Tibial nerve (tissue), 3 donors: ENCODE results near the gene OPCML.

Experiments
- POLR2A ChIP-seq, 2 donors: fragments of 450-650 bp; IDR thresholded peaks; one replicate each; pipeline ENCODE4 v1.6.1; 2017; ENCODE audit warnings: antibody characterized with exemption in 2 of 2, mild to moderate bottlenecking in 2 of 2, moderate library complexity in 2 of 2
- TF ChIP-seq, protein P1 (sequence below), 5 experiments: fragments of 200-600 bp in 3 of 5; fragments of 450-650 bp in 2 of 5; sonication (generic) in 3 of 5; IDR thresholded peaks; one replicate each; pipeline ENCODE4 v1.5.1; 2016 to 2019; ENCODE audit warnings: antibody characterized with exemption in 5 of 5, mild to moderate bottlenecking in 3 of 5, moderate library complexity in 2 of 5

DNA sequence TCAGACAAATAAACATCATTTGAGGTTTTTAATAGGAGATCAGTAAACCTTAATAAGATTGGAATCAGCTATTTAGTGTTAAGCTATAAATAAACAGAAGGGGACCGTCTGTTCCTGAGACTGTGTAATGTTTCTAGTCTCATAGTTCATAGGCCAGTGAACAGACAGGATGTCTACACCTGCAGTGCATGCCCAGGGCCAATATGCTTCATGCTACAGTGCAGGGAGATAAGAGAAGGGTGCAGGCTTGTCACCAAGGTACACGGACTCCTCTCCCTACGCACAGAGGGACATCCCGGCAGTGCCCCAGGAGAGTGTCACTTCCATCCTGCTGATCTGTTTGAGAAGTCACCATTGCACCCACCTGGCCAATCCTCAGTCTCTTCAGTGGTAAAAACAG is 148.6 kb downstream of the OPCML start:
- TF ChIP-seq, protein P1, sequence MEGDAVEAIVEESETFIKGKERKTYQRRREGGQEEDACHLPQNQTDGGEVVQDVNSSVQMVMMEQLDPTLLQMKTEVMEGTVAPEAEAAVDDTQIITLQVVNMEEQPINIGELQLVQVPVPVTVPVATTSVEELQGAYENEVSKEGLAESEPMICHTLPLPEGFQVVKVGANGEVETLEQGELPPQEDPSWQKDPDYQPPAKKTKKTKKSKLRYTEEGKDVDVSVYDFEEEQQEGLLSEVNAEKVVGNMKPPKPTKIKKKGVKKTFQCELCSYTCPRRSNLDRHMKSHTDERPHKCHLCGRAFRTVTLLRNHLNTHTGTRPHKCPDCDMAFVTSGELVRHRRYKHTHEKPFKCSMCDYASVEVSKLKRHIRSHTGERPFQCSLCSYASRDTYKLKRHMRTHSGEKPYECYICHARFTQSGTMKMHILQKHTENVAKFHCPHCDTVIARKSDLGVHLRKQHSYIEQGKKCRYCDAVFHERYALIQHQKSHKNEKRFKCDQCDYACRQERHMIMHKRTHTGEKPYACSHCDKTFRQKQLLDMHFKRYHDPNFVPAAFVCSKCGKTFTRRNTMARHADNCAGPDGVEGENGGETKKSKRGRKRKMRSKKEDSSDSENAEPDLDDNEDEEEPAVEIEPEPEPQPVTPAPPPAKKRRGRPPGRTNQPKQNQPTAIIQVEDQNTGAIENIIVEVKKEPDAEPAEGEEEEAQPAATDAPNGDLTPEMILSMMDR (IDR thresholded peaks at IDR 0.05), result no peak
- no peak for TF ChIP-seq POLR2A (IDR thresholded peaks at IDR 0.05)
